SU-DHL-6 (cell line): ENCODE data around the gene COPS3.

Experiments used
- H2AFZ ChIP-seq: fragments of 200-600 bp; sonication (generic); 2 replicates; pipeline ENCODE4 v1.6.1; 2014; ENCODE audit warnings: low read depth, mild to moderate bottlenecking, moderate library complexity, mixed read lengths, antibody characterized with exemption, low read length; ENCODE audit not compliant: severe bottlenecking
- H3F3A ChIP-seq: fragments of 200-600 bp; shearing (Covaris generic); 2 replicates; pipeline ENCODE4 v1.6.0; 2016; ENCODE audit warnings: antibody characterized with exemption, mild to moderate bottlenecking; ENCODE audit not compliant: insufficient read depth
- H3K27ac ChIP-seq: fragments of 200-600 bp; sonication (generic); 2 replicates; pipeline ENCODE4 v1.5.1; 2016; ENCODE audit warnings: low read depth, mild to moderate bottlenecking, low read length, moderate library complexity, mixed read lengths
- H3K27me3 ChIP-seq: fragments of 200-600 bp; sonication (generic), shearing (Covaris generic); 2 replicates; pipeline ENCODE4 v1.6.0; 2014; ENCODE audit warnings: mild to moderate bottlenecking, low read length
- H3K36me3 ChIP-seq: fragments of 200-600 bp; sonication (generic); 2 replicates; pipeline ENCODE4 v1.6.1; 2014; ENCODE audit warnings: mild to moderate bottlenecking, low read length, mixed read lengths
- H3K4me2 ChIP-seq: fragments of 300-600, 200-600 bp; shearing (Covaris generic), sonication (generic); 2 replicates; pipeline ENCODE4 v1.6.0; 2014; ENCODE audit warnings: low read length, low read depth, mild to moderate bottlenecking; ENCODE audit not compliant: poor library complexity, severe bottlenecking
- H3K4me3 ChIP-seq: fragments of 200-600 bp; sonication (generic); 2 replicates; pipeline ENCODE4 v1.5.1; 2014; ENCODE audit warnings: antibody characterized with exemption, low read length, mild to moderate bottlenecking, mixed read lengths; ENCODE audit not compliant: insufficient read depth, poor library complexity, severe bottlenecking
- H3K79me2 ChIP-seq: fragments of 200-600 bp; sonication (generic); 2 replicates; pipeline ENCODE4 v1.6.1; 2014; ENCODE audit warnings: mild to moderate bottlenecking, low read length, moderate library complexity; ENCODE audit not compliant: insufficient read depth
- H3K9ac ChIP-seq: fragments of 200-600 bp; sonication (generic); 2 replicates; pipeline ENCODE4 v1.7.0; 2014; ENCODE audit warnings: mild to moderate bottlenecking, low read length
- H3K9me2 ChIP-seq: fragments of 200-600 bp; sonication (generic); replicated peaks from 2 replicates; pipeline ENCODE4 v1.6.1; 2014; ENCODE audit warnings: low read length; ENCODE audit not compliant: insufficient read depth
- H3K9me3 ChIP-seq: fragments of 200-600 bp; sonication (generic); 2 replicates; pipeline ENCODE4 v1.6.1; 2014; ENCODE audit warnings: low read length, mixed read lengths; ENCODE audit not compliant: insufficient read depth
- H4K20me1 ChIP-seq: fragments of 200-600 bp; sonication (generic); 2 replicates; pipeline ENCODE4 v1.6.1; 2014; ENCODE audit warnings: low read depth, mild to moderate bottlenecking, antibody characterized with exemption, low read length, moderate library complexity, mixed read lengths
- CTCF ChIP-seq: fragments of 200-600 bp; sonication (generic); IDR thresholded peaks from one replicate; pipeline ENCODE4 v1.5.1; 2017; ENCODE audit warnings: antibody characterized with exemption, mild to moderate bottlenecking, low read length, moderate library complexity; ENCODE audit not compliant: insufficient read depth, poor library complexity, severe bottlenecking
- EZH2phosphoT487 ChIP-seq: fragments of 200-600 bp; sonication (generic), shearing (Covaris generic); conservative IDR thresholded peaks from 2 replicates; pipeline ENCODE4 v1.6.1; 2018; ENCODE audit warnings: mild to moderate bottlenecking, antibody characterized with exemption, low read length, moderate library complexity, mixed read lengths

Gene COPS3

GRCh38 chr17:17280613-17281549 lies at the start of gene COPS3:
COPS3 (minus strand) TSS chr17:17281246; CDS start chr17:17281186, 60 bp downstream.
- H3K9me3 ChIP-seq: no peaks in the 10 kb centered on the region
- no peak for TF ChIP-seq CTCF
- no peak for TF ChIP-seq EZH2phosphoT487
- no peaks in the 10 kb centered on the region for H3K9me2 ChIP-seq
- H3K4me3 ChIP-seq: peak within 1 kb of the TSS; percentile 67
- peak within 1 kb of the TSS; percentile 75 for H3K4me2 ChIP-seq
- H3K9ac ChIP-seq: peak within 1 kb of the TSS; percentile 85
- H3K36me3 ChIP-seq: 0 out of 2 replicates have a peak, but pooled peaks cover 4% of the 10 kb centered on the region
- peak within 1 kb of the TSS; percentile 83 for H3K27ac ChIP-seq
- H3K79me2 ChIP-seq: peaks cover 46% of the 10 kb centered on the region
- H3F3A ChIP-seq: no peaks in the 10 kb centered on the region
- H2AFZ ChIP-seq: peak within 1 kb of the TSS; percentile 58
- peaks cover 13% of the 10 kb centered on the region; the same call in 1 of the 2 replicates for H4K20me1 ChIP-seq
- no peaks in the 10 kb centered on the region for H3K27me3 ChIP-seq

DNA sequence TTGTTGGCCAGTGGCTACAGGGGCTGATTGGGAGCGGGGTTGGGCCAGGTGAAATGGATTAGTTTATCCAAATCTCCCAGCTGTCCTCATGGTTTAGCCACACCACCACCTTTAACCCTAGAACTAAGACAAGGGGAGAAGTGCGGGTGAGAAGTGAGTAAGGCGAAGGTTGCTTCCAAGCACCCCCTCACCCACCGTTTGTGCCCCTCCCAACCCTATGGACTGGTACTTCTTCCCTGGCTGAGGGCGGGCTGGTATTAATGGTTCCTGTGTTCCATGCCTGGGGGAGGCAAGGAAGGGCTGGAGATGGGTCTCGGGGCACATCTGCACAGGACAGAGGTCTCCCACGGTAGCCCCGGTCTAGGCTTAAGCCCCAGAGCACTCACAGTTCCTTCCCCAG lies 47.2 kb upstream of the COPS3 start:
- no peaks in the 10 kb centered on the region for H3K36me3 ChIP-seq
- no peak overlapping the region for H3K27ac ChIP-seq
- no peaks in the 10 kb centered on the region for H3K9me2 ChIP-seq
- H2AFZ ChIP-seq: no peak overlapping the region
- no peak overlapping the region for H3K4me3 ChIP-seq
- no peak overlapping the region for H3K4me2 ChIP-seq
- H3F3A ChIP-seq: no peaks in the 10 kb centered on the region
- no peaks in the 10 kb centered on the region for H4K20me1 ChIP-seq
- TF ChIP-seq CTCF: no peak
- no peak for TF ChIP-seq EZH2phosphoT487
- no peaks in the 10 kb centered on the region for H3K27me3 ChIP-seq
- no peaks in the 10 kb centered on the region for H3K79me2 ChIP-seq
- H3K9ac ChIP-seq: no peak overlapping the region
- H3K9me3 ChIP-seq: no peaks in the 10 kb centered on the region

GRCh38 chr17:17326275-17326875 lies 45.3 kb upstream of the COPS3 start:
- Histone ChIP-seq H3K9me2 (no peaks in the 10 kb centered on the region), H4K20me1 (no peaks in the 10 kb centered on the region), H3F3A (no peaks in the 10 kb centered on the region), H3K27ac (no peak overlapping the region), H3K4me2 (no peak overlapping the region), H3K9ac (no peak overlapping the region), H3K79me2 (no peaks in the 10 kb centered on the region), H3K9me3 (no peaks in the 10 kb centered on the region), H3K27me3 (no peaks in the 10 kb centered on the region), H3K36me3 (no peaks in the 10 kb centered on the region), H3K4me3 (no peak overlapping the region), H2AFZ (no peak overlapping the region)
- TF ChIP-seq CTCF (no peak), EZH2phosphoT487 (no peak)
